Testis (tissue), 2 donors: ENCODE measurements around the gene NPIPA2.
"Not testable (repeated sequence)": the region's sequence is repeated elsewhere in the genome, so short reads cannot be mapped to it uniquely, and the experiment has no call there.

ENCODE experiments used
- CTCF ChIP-seq, 3 experiments: fragments of 450-650 bp in 2 of 3; fragments of 200-600 bp in 1 of 3; sonication (generic) in 1 of 3; IDR thresholded peaks; one replicate each; pipeline ENCODE4 v1.5.1; 2016 to 2019; ENCODE audit warnings: antibody characterized with exemption in 3 of 3, mild to moderate bottlenecking in 2 of 3, moderate library complexity in 1 of 3
- POLR2A ChIP-seq: fragments of 450-650 bp; IDR thresholded peaks from one replicate; pipeline ENCODE4 v1.6.1; 2017; ENCODE audit warnings: antibody characterized with exemption, mild to moderate bottlenecking, moderate library complexity

DNA sequence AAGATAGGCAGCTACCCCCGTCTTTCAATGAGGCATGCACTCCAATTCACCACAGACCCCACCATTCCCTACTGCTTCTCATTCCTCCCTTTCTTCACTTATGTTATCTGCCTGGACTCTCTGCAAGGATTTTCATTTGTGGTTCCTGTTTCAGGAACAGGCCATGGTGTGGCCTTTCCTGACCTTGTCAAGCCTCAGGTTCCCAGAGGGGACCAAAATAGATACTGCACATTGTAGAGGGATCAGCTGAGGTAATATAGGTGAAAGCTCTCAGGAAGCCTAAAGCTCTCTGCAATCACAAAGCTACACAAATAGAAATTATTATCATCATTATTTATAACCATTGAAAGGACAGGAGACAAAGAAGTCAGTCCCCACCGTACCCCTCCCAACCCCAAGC, 50.6 kb downstream of the NPIPA2 start:
- not testable (repeated sequence) for TF ChIP-seq CTCF (IDR thresholded peaks at IDR 0.05); POLR2A
